GM12874 (cell line): ENCODE measurements around the gene CDCP1.

Experiments used
- CTCF ChIP-seq: IDR thresholded peaks from 2 replicates; pipeline ENCODE4 v1.5.1; 2011; ENCODE audit warnings: low read depth, mild to moderate bottlenecking, control low read depth, low read length, moderate library complexity; ENCODE audit not compliant: insufficient read depth

Gene CDCP1

GRCh38 chr3:45143673-45144671 lies 2.2 kb downstream of the CDCP1 start:
- TF ChIP-seq CTCF = no peak

GRCh38 chr3:45140141-45140769 lies 5.9 kb downstream of the CDCP1 start:
- no peak for TF ChIP-seq CTCF

- no peak for TF ChIP-seq CTCF
These were observed 6.6 kb downstream of the CDCP1 start for GRCh38 chr3:45139372-45140140.

- no peak for TF ChIP-seq CTCF
These were observed 8.5 kb downstream of the CDCP1 start for GRCh38 chr3:45137656-45138181.

- TF ChIP-seq CTCF = no peak
These were observed 10.2 kb downstream of the CDCP1 start for GRCh38 chr3:45135959-45136358.

- TF ChIP-seq CTCF = no peak
These were observed 11.2 kb downstream of the CDCP1 start for GRCh38 chr3:45134758-45135521.
